Lower lobe of right lung (tissue), 2 donors: ENCODE measurements around the gene MXD3. TPM values are rescaled to one million over a fixed set of nuclear protein-coding genes. Genes with fewer than 3 reads are reported as not detected.
"Not testable (repeated sequence)": the region's sequence is repeated elsewhere in the genome, so short reads cannot be mapped to it uniquely, and the experiment has no call there.

Experiments used
- ATAC-seq, 2 donors: fragments of 200-7000 bp; cut with Tn5 transposase; one replicate each; pipeline ENCODE4 v1.9.1; 2020 to 2022; ENCODE audit warnings: mild to moderate bottlenecking in 2 of 2, moderate library complexity in 2 of 2
- DNase-seq: peaks from one replicate; pipeline ENCODE4 v3.0.0-alpha.2; 2020
- H3K27ac ChIP-seq: fragments of 200-600 bp; one replicate; pipeline ENCODE4 v1.8.0; 2022
- H3K27me3 ChIP-seq: fragments of 200-600 bp; one replicate; pipeline ENCODE4 v1.8.0; 2022; ENCODE audit warnings: low read depth
- H3K36me3 ChIP-seq: fragments of 200-600 bp; one replicate; pipeline ENCODE4 v1.8.0; 2022; ENCODE audit warnings: mild to moderate bottlenecking
- H3K4me1 ChIP-seq: fragments of 200-600 bp; one replicate; pipeline ENCODE4 v1.8.0; 2022
- H3K4me3 ChIP-seq: fragments of 200-600 bp; one replicate; pipeline ENCODE4 v1.8.0; 2022; ENCODE audit warnings: mild to moderate bottlenecking
- H3K9me3 ChIP-seq: fragments of 200-600 bp; one replicate; pipeline ENCODE4 v1.8.0; 2022
- intact Hi-C: fragments of 100-400 bp; cut with DNase I; formaldehyde crosslinking; loops from one replicate; pipeline ENCODE4 v1.11.0; 2022
- long read RNA-seq: library from polyadenylated mRNA; unstranded; transcript quantifications from one replicate; pipeline ENCODE4 v2.0.0, GENCODE V29; 2021
- total RNA-seq: library from RNA; stranded (reverse); fragmentation: NEBNext Ultra II Directional; extraction: Animal tissue kit (Norgen Biotek cat#: 25700); gene quantifications from one replicate; pipeline ENCODE4 v1.2.1, GENCODE V29; 2021
- TF ChIP-seq, protein P1 (sequence below): fragments of 200-600 bp; IDR thresholded peaks from one replicate; pipeline ENCODE4 v1.8.0; 2022; ENCODE audit warnings: antibody characterized with exemption, mild to moderate bottlenecking
- donor health status: DM: no; HTN: yes; CAD: no; lungs with severe emphysema.

MXD3 gene, protein sequence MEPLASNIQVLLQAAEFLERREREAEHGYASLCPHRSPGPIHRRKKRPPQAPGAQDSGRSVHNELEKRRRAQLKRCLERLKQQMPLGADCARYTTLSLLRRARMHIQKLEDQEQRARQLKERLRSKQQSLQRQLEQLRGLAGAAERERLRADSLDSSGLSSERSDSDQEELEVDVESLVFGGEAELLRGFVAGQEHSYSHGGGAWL
- total RNA-seq: 10.8 TPM
- long read RNA-seq, partial matches to known transcripts: 6 of 10 reads
- long read RNA-seq, other reads (novel, unspliced or antisense): 2 of 10 reads

DNA sequence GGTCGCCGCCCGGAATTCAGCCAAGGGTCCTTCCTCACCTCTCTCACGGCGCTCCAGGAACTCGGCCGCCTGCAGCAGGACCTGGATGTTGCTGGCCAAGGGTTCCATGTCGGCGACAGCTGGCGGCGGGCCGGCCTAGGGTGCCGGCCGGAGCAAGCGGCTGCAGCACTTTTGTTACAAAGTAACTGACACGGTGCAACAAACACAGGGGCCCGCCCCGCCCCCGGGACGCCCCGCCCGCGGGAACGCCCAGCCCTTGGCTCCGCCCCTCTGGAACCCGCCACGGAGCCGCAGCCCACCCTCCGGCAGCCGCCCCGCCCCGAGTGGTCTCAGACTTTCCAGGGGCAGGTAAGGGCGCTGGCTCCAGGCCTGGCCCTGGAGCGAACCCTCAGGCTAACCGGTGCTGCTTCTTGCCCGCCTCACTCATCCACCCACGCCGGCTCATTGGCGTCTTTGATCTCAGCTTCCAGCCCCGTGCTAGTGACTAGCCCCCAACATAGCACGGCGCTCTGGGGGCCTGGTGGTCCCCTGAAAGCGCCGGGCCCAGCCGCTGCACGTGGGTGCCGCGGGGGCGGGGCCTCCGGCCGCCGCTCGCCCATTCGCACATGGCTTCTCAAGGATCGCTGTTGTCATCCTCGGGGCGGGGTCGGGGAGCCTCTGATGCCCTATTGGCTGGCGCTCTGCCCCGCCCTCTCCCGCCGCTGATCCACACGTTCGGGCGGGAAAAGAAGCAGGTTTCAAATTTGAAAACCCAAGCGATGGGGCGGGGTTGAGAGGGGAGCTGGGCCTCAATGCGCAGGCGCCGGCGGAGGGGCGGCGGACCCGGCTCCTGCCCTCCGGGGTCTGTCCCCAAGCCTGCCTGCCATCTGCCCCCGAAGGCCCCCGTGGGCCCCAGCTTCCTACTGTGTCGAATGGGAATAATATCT, at the start of gene MXD3:
TSS of gene MXD3 (minus strand) at position 176 of the 926 bp plus-strand sequence. CDS start at position 108, 68 bp downstream.
- H3K9me3 ChIP-seq: no peaks in the 10 kb centered on the region
- peak within 1 kb of the TSS; percentile 24 for H3K27ac ChIP-seq
- H3K27me3 ChIP-seq: no peaks in the 10 kb centered on the region
- H3K4me3 ChIP-seq: peak within 1 kb of the TSS; percentile 62
- DNase-seq: peak; percentile 98
- H3K36me3 ChIP-seq: peaks cover 8% of the 10 kb centered on the region
- TF ChIP-seq, protein P1, sequence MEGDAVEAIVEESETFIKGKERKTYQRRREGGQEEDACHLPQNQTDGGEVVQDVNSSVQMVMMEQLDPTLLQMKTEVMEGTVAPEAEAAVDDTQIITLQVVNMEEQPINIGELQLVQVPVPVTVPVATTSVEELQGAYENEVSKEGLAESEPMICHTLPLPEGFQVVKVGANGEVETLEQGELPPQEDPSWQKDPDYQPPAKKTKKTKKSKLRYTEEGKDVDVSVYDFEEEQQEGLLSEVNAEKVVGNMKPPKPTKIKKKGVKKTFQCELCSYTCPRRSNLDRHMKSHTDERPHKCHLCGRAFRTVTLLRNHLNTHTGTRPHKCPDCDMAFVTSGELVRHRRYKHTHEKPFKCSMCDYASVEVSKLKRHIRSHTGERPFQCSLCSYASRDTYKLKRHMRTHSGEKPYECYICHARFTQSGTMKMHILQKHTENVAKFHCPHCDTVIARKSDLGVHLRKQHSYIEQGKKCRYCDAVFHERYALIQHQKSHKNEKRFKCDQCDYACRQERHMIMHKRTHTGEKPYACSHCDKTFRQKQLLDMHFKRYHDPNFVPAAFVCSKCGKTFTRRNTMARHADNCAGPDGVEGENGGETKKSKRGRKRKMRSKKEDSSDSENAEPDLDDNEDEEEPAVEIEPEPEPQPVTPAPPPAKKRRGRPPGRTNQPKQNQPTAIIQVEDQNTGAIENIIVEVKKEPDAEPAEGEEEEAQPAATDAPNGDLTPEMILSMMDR: no peak
- peak; percentile 93 to 96 for ATAC-seq
- H3K4me1 ChIP-seq: peaks cover 48% of the 10 kb centered on the region
- intact Hi-C loops: no loop called here

DNA sequence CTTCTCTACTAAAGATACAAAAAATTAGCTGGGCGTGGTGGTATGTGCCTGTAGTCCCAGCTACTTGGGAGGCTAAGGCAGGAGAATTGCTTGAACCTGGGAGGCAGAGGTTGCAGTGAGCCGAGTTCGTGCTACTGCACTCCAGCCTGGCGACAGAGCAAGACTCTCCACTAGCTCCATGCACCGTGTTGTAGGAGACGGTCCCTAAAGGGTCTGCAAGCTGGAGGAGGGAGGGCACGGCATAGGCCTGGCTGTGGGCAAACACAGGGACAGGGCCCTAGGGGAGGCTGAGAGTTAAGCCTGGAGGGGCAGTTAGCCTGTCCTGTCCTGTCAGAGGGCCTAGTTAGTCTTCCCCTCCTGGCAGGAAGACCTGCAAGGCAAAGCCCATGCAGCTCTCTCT, 49.0 kb upstream of the MXD3 start:
- H3K4me3 ChIP-seq, intact Hi-C loops, ATAC-seq, H3K36me3 ChIP-seq, H3K27ac ChIP-seq, H3K27me3 ChIP-seq, H3K9me3 ChIP-seq, DNase-seq: not testable (repeated sequence)
- H3K4me1 ChIP-seq: peaks cover 61% of the 10 kb centered on the region

DNA sequence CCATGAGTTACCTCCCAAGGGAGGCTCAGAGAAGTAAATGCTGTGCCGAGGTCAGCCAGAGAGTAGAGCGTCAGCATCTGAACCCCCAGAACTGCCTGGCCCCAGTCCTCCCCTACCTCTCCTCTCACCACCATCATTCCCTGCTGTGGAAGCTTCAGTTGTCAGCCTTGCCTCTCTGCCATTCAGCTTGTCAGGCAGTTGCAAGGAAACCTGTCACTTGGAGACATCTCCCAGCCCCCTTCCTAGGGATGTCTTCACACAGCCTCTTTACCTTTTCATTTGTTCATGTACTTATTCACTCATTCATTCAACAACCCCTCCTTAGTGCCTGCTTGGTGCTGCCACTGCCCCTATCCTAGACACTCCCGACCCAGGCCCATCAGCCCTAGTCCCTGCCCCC, 48.2 kb upstream of the MXD3 start:
- ATAC-seq (no peak), DNase-seq (no peak)
- Histone ChIP-seq H3K27ac (no peak overlapping the region), H3K9me3 (no peaks in the 10 kb centered on the region), H3K4me1 (peaks cover 61% of the 10 kb centered on the region), H3K4me3 (no peak overlapping the region), H3K36me3 (no peaks in the 10 kb centered on the region), H3K27me3 (no peaks in the 10 kb centered on the region)
- TF ChIP-seq, protein P1: no peak
- intact Hi-C loops: no loop called here

DNA sequence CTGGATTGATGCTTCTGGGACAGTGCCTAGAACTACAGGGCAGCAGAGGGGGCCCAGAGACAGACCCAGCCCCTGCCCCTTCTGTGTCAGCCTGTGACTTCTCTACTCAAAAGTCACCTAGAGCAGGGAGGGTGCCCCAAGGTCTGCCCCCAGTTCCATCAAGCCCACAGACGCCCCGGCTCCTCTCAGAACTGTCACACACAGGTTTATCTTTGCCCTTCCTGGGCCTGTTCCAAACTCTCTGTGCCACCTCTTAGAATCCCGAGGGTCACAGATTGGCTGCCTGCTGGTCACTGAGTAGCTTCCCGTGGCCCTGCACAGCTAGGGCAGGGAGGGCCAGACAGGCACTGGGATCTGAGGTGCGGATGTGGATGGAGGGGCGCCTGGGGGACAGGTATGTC, 47.8 kb upstream of the MXD3 start:
- no peak for ATAC-seq
- no peak overlapping the region for H3K27ac ChIP-seq
- H3K4me3 ChIP-seq: peak overlapping the region; percentile 62
- no peaks in the 10 kb centered on the region for H3K27me3 ChIP-seq
- DNase-seq: no peak
- peaks cover 57% of the 10 kb centered on the region for H3K4me1 ChIP-seq
- TF ChIP-seq, protein P1: no peak
- H3K9me3 ChIP-seq: no peaks in the 10 kb centered on the region
- intact Hi-C loops: no loop called here
- no peaks in the 10 kb centered on the region for H3K36me3 ChIP-seq

DNA sequence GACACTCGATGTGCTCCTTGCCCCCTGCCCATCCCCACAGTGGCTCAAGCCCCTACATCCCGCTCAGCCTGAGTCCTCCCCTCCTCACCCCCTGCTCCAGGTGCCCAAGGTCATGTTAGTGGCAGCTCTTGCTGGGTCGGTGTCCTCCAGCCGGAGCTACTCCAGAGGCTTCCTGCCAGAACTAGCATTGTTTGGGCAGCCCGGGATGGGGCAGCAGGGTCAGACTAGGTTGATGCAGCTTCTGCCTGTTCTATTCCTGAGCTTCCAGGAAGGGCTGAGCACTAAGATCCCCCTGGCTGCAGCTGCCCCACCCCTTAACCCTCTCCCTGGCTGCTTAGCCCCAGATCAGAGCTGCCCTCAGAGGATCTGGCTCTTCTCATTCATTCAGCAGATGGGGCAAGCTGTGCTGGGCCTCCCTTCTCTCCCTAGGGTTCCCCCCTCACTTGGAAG, 46.7 kb upstream of the MXD3 start:
- H3K4me3 ChIP-seq: peak overlapping the region; percentile 62
- no peaks in the 10 kb centered on the region for H3K9me3 ChIP-seq
- H3K27me3 ChIP-seq: no peaks in the 10 kb centered on the region
- H3K4me1 ChIP-seq: peaks cover 46% of the 10 kb centered on the region
- no peak for ATAC-seq
- TF ChIP-seq, protein P1: no peak
- intact Hi-C loops: no loop called here
- H3K27ac ChIP-seq: peak overlapping the region; percentile 73
- DNase-seq: no peak
- H3K36me3 ChIP-seq: no peaks in the 10 kb centered on the region
